ENCODE results near the gene PLEKHA1. TPM values are rescaled to one million over a fixed set of nuclear protein-coding genes. Genes with fewer than 3 reads are reported as not detected.

PLEKHA1 gene
- total and polyA plus RNA-seq, 2 donors from 2014 or later: 19.5 to 168 TPM

- H3K9me3 ChIP-seq (ENCODE audit: control insufficient read depth in 2 of 3, insufficient read depth in 1 of 3, low read length in 3 of 3): no peaks in the 10 kb centered on the region
- TF ChIP-seq CTCF (IDR thresholded peaks at IDR 0.05; ENCODE audit: borderline replicate concordance, extremely low read depth, insufficient read depth): no peak
- no peaks in the 10 kb centered on the region for H3K27me3 ChIP-seq (ENCODE audit: control insufficient read depth, insufficient read depth, low read length)
- no peak overlapping the region for H3K27ac ChIP-seq (ENCODE audit: low read depth in 2 of 2, low read length in 2 of 2)
- intact Hi-C loops (cut with DNase I): no loop called here
- no peak for DNase-seq
- H3K9ac ChIP-seq (ENCODE audit: low read length in 3 of 3): no peak overlapping the region
- H3K4me1 ChIP-seq (ENCODE audit: control insufficient read depth in 2 of 3, insufficient read depth in 2 of 3, low read depth in 1 of 3, low read length in 3 of 3): no peaks in the 10 kb centered on the region
- no peak for FAIRE-seq
- no peaks in the 10 kb centered on the region for H3K36me3 ChIP-seq (ENCODE audit: control insufficient read depth in 2 of 3, insufficient read depth in 3 of 3, low read length in 3 of 3)
- no peak overlapping the region for H3K4me3 ChIP-seq (ENCODE audit: low read length in 3 of 3)
These were observed 14.9 kb upstream of the PLEKHA1 start for GRCh38 chr10:122359621-122360020.

- H3K4me3 ChIP-seq (ENCODE audit: low read length in 3 of 3): no peak overlapping the region
- H3K27me3 ChIP-seq (ENCODE audit: control insufficient read depth, insufficient read depth, low read length): no peaks in the 10 kb centered on the region
- H3K9ac ChIP-seq (ENCODE audit: low read length in 3 of 3): no peak overlapping the region
- H3K36me3 ChIP-seq (ENCODE audit: control insufficient read depth in 2 of 3, insufficient read depth in 3 of 3, low read length in 3 of 3): no peaks in the 10 kb centered on the region
- no peak for TF ChIP-seq CTCF (IDR thresholded peaks at IDR 0.05; ENCODE audit: borderline replicate concordance, extremely low read depth, insufficient read depth)
- no peaks in the 10 kb centered on the region for H3K4me1 ChIP-seq (ENCODE audit: control insufficient read depth in 2 of 3, insufficient read depth in 2 of 3, low read depth in 1 of 3, low read length in 3 of 3)
- no peak overlapping the region for H3K27ac ChIP-seq (ENCODE audit: low read depth in 2 of 2, low read length in 2 of 2)
- intact Hi-C loops (cut with DNase I): no loop called here
- no peaks in the 10 kb centered on the region for H3K9me3 ChIP-seq (ENCODE audit: control insufficient read depth in 2 of 3, insufficient read depth in 1 of 3, low read length in 3 of 3)
- DNase-seq (peak in 1 of 5 donors; percentile 3), FAIRE-seq (no peak)
These were observed 13.5 kb upstream of the PLEKHA1 start for GRCh38 chr10:122361046-122361445.

- intact Hi-C loops (cut with DNase I): no loop called here
- FAIRE-seq: no peak
These were observed 12.4 kb upstream of the PLEKHA1 start for GRCh38 chr10:122362031-122362592.

More at GRCh38 chr10:122362031-122362592, 12.4 kb upstream of the PLEKHA1 start:
- Histone ChIP-seq H3K36me3 (ENCODE audit: control insufficient read depth in 2 of 3, insufficient read depth in 3 of 3, low read length in 3 of 3) (no peaks in the 10 kb centered on the region), H3K4me3 (ENCODE audit: low read length in 3 of 3) (no peak overlapping the region), H3K4me1 (ENCODE audit: control insufficient read depth in 2 of 3, insufficient read depth in 2 of 3, low read depth in 1 of 3, low read length in 3 of 3) (no peaks in the 10 kb centered on the region), H3K9me3 (ENCODE audit: control insufficient read depth in 2 of 3, insufficient read depth in 1 of 3, low read length in 3 of 3) (no peaks in the 10 kb centered on the region), H3K9ac (ENCODE audit: low read length in 3 of 3) (no peak overlapping the region), H3K27ac (ENCODE audit: low read depth in 2 of 2, low read length in 2 of 2) (no peak overlapping the region), H3K27me3 (ENCODE audit: control insufficient read depth, insufficient read depth, low read length) (no peaks in the 10 kb centered on the region)
- peak in 1 of 5 donors; percentile 16 for DNase-seq
- TF ChIP-seq CTCF (IDR thresholded peaks at IDR 0.05; ENCODE audit: borderline replicate concordance, extremely low read depth, insufficient read depth): no peak
